ENCODE data around the gene GABRD. TPM values are rescaled to one million over a fixed set of nuclear protein-coding genes. Genes with fewer than 3 reads are reported as not detected.

Gene GABRD
- total RNA-seq, 1 donor = 0.27 TPM

DNA sequence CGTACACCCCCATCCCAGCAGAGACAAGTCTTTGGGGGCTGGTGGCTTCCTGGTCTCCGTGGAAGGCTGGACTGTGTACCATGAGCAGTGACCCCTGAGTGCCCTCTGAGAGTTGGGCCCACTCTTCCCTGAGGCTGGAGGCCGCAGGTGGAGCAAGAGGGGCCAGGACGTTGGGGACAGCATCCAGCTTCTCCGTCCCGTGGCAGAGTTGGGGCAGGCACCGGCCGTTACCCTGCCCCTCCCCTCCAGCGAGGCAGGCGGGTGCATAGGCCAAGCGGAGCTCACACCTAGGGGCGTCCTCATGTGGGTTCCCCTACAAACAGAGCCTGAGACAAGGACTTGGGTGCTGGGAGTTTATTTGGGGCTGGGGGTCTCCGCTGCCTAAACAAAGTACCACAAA lies 14.0 kb downstream of the GABRD start:
- DNase-seq (ENCODE audit: low read depth in 2 of 3, low spot score in 2 of 3) = no peak

DNA sequence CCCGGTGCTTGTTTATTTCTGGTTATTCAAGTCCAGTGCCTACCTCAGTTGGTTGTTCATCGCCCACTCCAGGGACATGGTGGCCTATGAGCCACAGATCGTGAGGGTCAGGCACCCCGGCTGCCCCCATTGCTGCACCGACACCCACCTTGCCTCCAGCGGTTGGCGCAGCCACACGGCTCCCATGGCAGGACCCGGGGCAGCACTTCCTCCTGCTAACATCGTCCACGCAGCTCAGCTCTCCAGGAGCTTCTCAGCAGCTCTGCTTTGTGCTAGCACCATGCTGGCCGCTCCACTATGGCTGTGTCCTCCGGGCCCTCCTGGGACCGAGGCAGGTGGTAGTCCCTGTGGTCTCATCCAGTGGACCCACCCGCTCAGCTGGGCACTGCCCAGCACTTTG lies 17.1 kb downstream of the GABRD start:
- no peak for DNase-seq (ENCODE audit: low read depth in 2 of 3, low spot score in 2 of 3)

DNA sequence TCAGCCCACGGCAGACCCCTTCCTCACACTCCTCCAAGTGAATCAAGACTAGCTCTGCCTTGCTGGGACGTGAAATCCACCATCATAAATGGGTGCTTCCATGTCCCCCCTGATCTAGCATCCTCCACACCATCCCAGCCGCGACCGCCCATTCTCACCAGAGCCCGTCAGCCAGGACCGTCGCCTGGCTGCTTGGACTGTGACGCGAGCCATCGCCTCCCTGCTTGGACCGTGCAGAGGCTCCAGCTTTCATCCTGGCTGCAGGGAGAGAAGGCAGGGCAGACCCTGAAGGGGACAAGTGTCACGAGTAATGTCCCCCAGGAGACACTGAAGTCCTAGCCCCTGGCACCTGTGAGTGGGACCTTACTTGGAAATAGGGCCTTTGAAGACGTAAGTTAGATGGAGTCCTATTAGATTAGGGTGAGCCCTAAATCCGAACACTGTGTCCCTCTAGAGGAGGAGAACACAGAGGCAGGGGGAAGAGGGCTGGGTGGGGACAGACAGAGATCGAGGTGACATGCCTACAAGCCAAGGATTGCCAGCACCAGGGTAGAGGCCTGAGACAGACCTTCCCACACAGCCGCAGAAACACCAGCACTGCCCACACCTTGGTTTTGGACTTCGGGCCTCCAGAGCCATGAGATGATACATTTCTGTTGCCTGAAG lies 18.3 kb downstream of the GABRD start:
- DNase-seq (ENCODE audit: low read depth in 2 of 3, low spot score in 2 of 3) = no peak

DNA sequence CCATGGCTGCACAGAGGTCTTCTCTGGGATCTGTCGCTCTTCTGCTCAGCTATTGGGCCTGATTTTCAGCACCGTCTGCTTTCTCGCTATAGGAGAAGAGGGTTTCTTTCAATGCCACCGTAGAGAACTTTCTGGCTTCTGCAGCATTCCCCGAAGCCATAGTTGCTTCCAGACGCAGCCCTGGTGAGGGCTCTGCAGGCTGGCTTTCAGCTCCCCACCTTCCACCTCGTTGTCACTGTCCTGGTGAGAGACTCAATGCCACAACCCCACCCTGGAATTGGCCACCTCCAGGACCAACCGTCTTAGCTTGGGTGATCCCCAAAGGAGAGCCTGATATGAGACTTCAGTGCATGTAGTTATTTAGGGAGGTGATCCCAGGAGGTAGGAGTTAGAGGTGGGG lies 19.1 kb downstream of the GABRD start:
- no peak for DNase-seq (ENCODE audit: low read depth in 2 of 3, low spot score in 2 of 3)

- no peak for DNase-seq (ENCODE audit: low read depth in 2 of 3, low spot score in 2 of 3)
These were observed 20.1 kb downstream of the GABRD start for GRCh38 chr1:2039251-2039650.

GRCh38 chr1:2041305-2041704 lies 22.2 kb downstream of the GABRD start:
- no peak for DNase-seq (ENCODE audit: low read depth in 2 of 3, low spot score in 2 of 3)

GRCh38 chr1:2041887-2042286 lies 22.7 kb downstream of the GABRD start:
- no peak for DNase-seq (ENCODE audit: low read depth in 2 of 3, low spot score in 2 of 3)

GRCh38 chr1:2042830-2043773 lies 24.0 kb downstream of the GABRD start:
- DNase-seq (ENCODE audit: low read depth in 2 of 3, low spot score in 2 of 3) = no peak

GRCh38 chr1:2043886-2044285 lies 24.7 kb downstream of the GABRD start:
- DNase-seq (ENCODE audit: low read depth in 2 of 3, low spot score in 2 of 3) = no peak

DNA sequence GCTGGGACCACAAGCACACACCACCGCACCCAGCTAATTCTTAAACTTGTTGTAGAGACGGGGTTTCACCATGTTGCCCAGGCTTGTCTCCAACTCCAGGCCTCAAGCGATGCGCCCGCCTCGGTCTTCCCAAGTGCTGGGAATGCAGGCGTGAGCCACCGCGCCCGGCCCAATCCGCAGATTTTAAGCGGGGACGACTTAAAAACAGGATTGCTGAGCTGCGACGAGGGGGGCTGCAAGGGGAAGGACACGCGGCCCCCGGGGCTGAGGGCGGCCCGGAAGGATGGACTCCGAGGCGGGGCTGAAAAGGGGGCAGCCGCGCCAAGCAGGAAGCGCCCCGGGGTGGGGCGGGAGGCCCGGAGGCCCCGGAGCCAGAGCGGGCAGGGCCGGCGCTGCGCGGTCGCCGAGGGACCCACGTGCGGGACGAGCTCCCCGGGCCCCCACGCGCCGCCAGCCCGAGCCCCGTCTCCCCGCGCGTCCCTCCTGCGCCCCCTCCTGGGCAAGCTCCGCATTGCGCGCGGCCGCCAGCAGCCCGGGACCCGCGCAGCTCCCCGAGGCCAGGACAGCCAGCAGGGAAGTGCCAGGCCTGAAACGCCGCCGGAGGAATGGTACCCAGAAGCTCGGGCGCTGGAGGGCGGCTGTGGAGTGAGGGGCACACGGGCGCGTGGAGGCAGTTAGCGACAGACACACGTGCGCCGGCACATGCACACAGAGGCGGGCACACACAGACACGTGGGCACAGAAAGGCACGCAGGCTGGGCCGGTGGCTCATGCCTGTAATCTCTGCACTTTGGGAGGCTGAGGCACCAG lies 25.6 kb downstream of the GABRD start:
- DNase-seq (ENCODE audit: low read depth in 2 of 3, low spot score in 2 of 3) = peak; percentile 68 to 76 (median 69)

DNA sequence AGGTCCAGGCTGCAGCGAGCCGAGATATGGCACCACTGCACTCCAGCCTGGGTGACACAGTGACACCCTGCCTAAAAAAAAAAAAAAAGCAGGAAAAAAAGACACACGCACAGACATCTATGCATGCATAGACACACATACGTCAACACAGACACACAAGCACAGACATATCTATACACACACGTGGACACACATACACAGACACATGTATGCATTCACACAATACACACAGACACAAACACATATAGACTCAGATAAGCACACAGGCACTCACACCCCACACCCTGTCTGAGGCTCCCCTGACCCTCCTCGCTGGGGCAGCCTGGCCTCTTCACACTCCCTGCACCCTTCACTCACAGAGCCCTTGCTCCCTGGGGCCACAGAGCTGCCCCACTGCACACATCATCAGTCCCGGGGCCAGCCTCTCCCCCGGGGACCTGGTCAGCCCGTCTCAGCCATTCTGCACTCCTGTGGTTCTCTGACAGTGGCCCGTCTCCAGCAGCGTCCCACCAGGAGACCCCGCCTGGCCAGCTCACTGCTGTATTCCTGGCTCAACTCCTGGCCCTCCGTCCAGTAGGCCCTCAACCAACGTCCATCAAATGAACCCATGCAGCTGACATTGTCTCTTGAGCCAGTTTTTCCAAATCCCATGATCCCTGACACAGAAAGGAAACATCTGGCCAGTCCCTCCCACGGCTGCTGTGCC lies 26.5 kb downstream of the GABRD start:
- DNase-seq (ENCODE audit: low read depth in 2 of 3, low spot score in 2 of 3) = no peak

- DNase-seq (ENCODE audit: low read depth in 2 of 3, low spot score in 2 of 3) = peak in 2 of 3 donors; percentile 48 to 52
These were observed 27.2 kb downstream of the GABRD start for GRCh38 chr1:2046174-2046917.

DNA sequence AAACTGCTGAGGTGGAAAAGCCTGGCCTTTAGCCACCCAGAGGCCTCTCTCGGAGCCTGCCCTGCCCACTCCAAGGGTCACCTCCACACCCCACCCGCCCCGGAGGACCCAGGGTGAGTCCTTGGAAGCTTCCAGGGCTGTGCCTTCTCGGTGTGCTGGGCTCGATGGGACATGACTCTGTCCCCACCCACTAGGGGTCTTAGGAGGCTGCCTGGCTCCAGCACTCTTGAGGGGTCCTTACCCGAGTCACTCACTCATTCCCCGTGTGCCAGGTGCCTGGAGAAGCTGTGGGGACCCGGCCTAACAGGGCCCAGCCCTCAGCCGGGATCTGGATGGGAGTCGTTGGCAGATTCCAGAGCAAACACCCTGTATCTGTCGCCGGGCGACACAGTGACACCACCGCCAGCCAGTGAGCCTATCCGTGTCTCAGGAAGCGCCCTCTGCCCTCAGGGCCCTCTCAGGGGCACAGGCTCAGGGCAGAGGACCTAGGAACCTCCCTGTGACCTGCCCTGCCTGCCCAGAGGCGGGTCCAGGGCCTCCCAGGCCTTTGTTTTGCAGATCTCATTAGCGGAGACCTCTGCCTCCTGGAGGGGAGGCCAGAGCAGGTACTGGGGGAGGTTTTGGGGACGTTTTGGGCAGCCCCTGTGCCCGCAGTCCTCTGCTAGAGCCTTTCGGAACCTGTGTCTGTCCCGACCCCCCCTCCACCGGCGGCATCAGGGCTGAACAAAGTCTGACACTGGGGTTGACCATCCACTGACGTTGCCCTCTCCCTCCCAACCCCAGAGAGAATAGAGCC lies 28.0 kb downstream of the GABRD start:
- DNase-seq (ENCODE audit: low read depth in 2 of 3, low spot score in 2 of 3) = no peak

DNA sequence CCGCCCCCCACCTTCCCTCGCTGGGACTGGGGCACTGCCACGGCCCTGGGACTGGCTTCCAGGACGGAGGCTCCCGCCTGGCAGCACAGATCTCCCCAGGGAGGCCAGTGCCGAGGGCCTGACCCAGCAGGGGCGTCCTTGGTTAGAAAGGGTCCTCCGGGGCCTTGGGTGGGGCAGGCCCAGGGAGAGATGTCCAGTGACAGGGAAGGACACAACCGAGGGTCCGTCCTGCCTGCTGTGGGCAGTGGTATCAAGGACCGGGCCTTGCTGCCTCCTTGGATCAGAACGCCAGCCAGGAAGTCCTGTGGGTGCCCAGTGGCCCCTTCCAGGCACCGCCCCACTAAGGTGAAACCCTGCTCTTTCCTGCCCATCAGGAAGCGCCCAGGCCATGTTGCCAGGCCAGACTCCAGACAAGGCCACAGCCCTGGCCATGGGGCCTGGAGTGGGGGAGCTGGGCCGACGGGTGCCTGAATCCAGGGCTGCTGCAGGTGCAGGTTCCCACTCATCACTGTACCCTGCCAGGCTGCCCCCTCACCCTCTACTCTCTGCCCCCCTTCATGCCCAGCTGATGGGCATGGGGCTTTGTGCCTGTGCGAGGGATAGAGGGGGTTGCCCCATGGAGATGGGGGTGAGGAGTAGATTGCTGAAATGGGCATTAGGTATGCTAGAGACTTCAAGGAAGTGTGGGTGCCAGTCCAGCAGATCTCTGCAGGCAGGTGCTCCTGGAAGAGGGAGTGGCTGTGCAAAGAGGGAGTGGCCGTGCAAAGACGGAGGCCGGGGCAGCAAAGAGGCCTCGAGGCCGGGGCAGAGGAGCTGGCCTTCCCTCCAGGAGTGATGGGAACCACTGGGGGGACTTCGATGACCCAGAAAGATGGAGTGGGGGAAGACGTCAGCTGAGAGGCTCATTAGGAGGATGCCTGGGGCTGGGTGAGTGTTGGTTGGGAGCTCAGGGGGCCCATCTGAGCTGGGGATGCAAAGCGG lies 28.9 kb downstream of the GABRD start:
- no peak for DNase-seq (ENCODE audit: low read depth in 2 of 3, low spot score in 2 of 3)

GRCh38 chr1:2049225-2049717 lies 30.1 kb downstream of the GABRD start:
- peak in 2 of 3 donors; percentile 53 for DNase-seq (ENCODE audit: low read depth in 2 of 3, low spot score in 2 of 3)

- peak; percentile 84 to 95 (median 94) for DNase-seq (ENCODE audit: low read depth in 2 of 3, low spot score in 2 of 3)
These were observed 30.7 kb downstream of the GABRD start, which contains the start of gene PRKCZ for GRCh38 chr1:2049718-2050431. Gene PRKCZ (plus strand): TSS chr1:2050411. CDS start chr1:2050631, 220 bp downstream.

GRCh38 chr1:2050461-2050792 lies 31.3 kb downstream of the GABRD start:
- peak in 2 of 3 donors; percentile 54 to 58 for DNase-seq (ENCODE audit: low read depth in 2 of 3, low spot score in 2 of 3)
